ENCODE measurements around the gene EXD1. TPM values are rescaled to one million over a fixed set of nuclear protein-coding genes. Genes with fewer than 3 reads are reported as not detected.

Gene EXD1
- total and polyA plus RNA-seq, 2 of the 13 experiments (the other 11 are each of a cell fraction or from before 2014, with no cell fraction given): not detected

DNA sequence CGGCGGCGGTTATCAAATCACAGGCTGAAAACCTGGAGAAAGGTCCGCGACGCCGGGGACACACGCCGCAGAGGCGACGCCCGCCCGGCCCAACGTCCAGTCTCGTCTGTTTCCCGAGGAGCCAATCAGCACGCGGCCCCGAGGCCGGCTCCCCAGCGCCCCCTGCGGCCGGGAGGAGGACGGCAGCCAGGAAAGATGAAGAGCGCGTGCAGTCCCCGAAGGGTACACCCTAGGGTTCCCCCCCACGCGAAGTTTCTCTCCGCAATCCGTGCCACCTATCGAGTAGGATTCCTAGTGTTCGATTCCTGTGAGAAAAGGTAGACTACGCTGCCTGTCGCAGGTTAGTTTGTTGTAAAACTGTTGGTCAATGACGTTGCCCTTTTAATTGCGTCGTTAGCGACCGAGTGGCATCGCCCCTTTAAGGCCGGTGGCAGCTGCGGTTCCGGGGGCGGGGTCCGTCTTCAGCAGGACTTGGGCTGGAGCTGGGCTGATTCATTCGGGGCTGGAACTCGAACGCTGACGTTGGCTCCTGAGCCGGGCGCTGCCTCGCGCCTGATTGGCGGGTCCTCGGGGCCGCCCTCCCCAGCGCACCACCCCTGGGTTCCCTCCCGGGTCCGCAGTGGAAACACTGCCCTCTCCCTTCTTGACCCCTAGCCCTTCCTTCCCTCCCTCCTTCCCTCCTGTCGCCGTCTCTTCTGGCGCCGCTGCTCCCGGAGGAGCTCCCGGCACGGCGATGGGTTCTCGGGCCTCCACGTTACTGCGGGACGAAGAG, at the start of gene EXD1, which contains the start of gene CHP1 (continued):
- TF ChIP-seq CREB3 (CRISPR knock-in tag; IDR thresholded peaks at IDR 0.05) (peak; percentile 61; the same call in 1 of the 2 replicates), AKAP8 (CRISPR knock-in tag; IDR thresholded peaks at IDR 0.05) (peak; percentile 72), UBTF (CRISPR knock-in tag; IDR thresholded peaks at IDR 0.05) (peak; percentile 89), CCDC6 (CRISPR knock-in tag; IDR thresholded peaks at IDR 0.05) (peak; percentile 74; the same call in 1 of the 2 replicates), HMGXB3 (CRISPR knock-in tag; IDR thresholded peaks at IDR 0.05; ENCODE audit: borderline replicate concordance) (peak; percentile 82; the same call in 1 of the 2 replicates), SMARCE1 (IDR thresholded peaks at IDR 0.05; ENCODE audit: borderline replicate concordance) (no peak), HNRNPUL1 (IDR thresholded peaks at IDR 0.05; ENCODE audit: low read depth, low read length) (no peak), ZNF33B (CRISPR knock-in tag; IDR thresholded peaks at IDR 0.05) (peak; percentile 95), SRSF4 (IDR thresholded peaks at IDR 0.05; ENCODE audit: low read depth, low read length, poor library complexity, severe bottlenecking) (no peak), ZNF10 (CRISPR knock-in tag; IDR thresholded peaks at IDR 0.05; ENCODE audit: borderline replicate concordance, low read depth) (no peak), YEATS4 (CRISPR knock-in tag; IDR thresholded peaks at IDR 0.05; ENCODE audit: borderline replicate concordance) (peak; percentile 62; the same call in 1 of the 2 replicates), MAFF (IDR thresholded peaks at IDR 0.05; ENCODE audit: low read depth, low read length) (no peak), KLF6 (CRISPR knock-in tag; IDR thresholded peaks at IDR 0.05) (peak; percentile 84; the same call in 1 of the 2 replicates), GABPA (IDR thresholded peaks at IDR 0.05; ENCODE audit: low read depth, low read length) (no peak; the same call in 1 of the 2 replicates), GABPA (CRISPR knock-in tag; IDR thresholded peaks at IDR 0.05; ENCODE audit: low read depth) (peak; percentile 74), IRX3 (CRISPR knock-in tag; IDR thresholded peaks at IDR 0.05; ENCODE audit: borderline replicate concordance, low read depth) (peak; percentile 49; the same call in 1 of the 2 replicates)
- TF ChIP-seq, protein P1, sequence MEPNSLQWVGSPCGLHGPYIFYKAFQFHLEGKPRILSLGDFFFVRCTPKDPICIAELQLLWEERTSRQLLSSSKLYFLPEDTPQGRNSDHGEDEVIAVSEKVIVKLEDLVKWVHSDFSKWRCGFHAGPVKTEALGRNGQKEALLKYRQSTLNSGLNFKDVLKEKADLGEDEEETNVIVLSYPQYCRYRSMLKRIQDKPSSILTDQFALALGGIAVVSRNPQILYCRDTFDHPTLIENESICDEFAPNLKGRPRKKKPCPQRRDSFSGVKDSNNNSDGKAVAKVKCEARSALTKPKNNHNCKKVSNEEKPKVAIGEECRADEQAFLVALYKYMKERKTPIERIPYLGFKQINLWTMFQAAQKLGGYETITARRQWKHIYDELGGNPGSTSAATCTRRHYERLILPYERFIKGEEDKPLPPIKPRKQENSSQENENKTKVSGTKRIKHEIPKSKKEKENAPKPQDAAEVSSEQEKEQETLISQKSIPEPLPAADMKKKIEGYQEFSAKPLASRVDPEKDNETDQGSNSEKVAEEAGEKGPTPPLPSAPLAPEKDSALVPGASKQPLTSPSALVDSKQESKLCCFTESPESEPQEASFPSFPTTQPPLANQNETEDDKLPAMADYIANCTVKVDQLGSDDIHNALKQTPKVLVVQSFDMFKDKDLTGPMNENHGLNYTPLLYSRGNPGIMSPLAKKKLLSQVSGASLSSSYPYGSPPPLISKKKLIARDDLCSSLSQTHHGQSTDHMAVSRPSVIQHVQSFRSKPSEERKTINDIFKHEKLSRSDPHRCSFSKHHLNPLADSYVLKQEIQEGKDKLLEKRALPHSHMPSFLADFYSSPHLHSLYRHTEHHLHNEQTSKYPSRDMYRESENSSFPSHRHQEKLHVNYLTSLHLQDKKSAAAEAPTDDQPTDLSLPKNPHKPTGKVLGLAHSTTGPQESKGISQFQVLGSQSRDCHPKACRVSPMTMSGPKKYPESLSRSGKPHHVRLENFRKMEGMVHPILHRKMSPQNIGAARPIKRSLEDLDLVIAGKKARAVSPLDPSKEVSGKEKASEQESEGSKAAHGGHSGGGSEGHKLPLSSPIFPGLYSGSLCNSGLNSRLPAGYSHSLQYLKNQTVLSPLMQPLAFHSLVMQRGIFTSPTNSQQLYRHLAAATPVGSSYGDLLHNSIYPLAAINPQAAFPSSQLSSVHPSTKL (CRISPR knock-in tag; IDR thresholded peaks at IDR 0.05): peak; percentile 20

All from HepG2 (cell line).